LNCAP (cell line): Measurements from ENCODE around the gene TRIM28.
A peak's percentile ranks its signal among the peaks of the same experiment; 100 is the strongest.

Experiments
- CTCF ChIP-seq: fragments of 450-650 bp; IDR thresholded peaks from 2 replicates; pipeline ENCODE4 v1.5.1; 2017; ENCODE audit warnings: mild to moderate bottlenecking

TRIM28 gene

GRCh38 chr19:58510084-58510862 lies 33.6 kb upstream of the TRIM28 start:
- TF ChIP-seq CTCF: no peak

GRCh38 chr19:58511353-58512208 lies 32.3 kb upstream of the TRIM28 start, which contains the start of gene SLC27A5:
Gene SLC27A5, minus strand, starts transcription at chr19:58511992. Its CDS starts 37 bp downstream, at chr19:58511955.
- TF ChIP-seq CTCF: no peak

GRCh38 chr19:58513213-58513693 lies 30.6 kb upstream of the TRIM28 start:
- TF ChIP-seq CTCF: no peak

GRCh38 chr19:58513694-58514563 lies 29.9 kb upstream of the TRIM28 start:
- peak; percentile 97 for TF ChIP-seq CTCF

- no peak for TF ChIP-seq CTCF
These were observed 29.3 kb upstream of the TRIM28 start for GRCh38 chr19:58514564-58515022.

- TF ChIP-seq CTCF: no peak
These were observed 28.6 kb upstream of the TRIM28 start for GRCh38 chr19:58515259-58515658.
